OCI-LY1 (cell line): ENCODE data around the gene INHA.

Experiments
- H2AFZ ChIP-seq: fragments of 200-600 bp; sonication (generic), shearing (Covaris generic); 2 replicates; pipeline ENCODE4 v1.6.0; 2014; ENCODE audit warnings: antibody characterized with exemption, mild to moderate bottlenecking, low read length
- H3F3A ChIP-seq: fragments of 200-600 bp; sonication (generic), shearing (Covaris generic); 2 replicates; pipeline ENCODE4 v1.6.0; 2014; ENCODE audit warnings: mild to moderate bottlenecking, antibody characterized with exemption, low read length, moderate library complexity; ENCODE audit not compliant: insufficient read depth
- H3K27ac ChIP-seq: fragments of 200-600 bp; sonication (generic); 2 replicates; pipeline ENCODE4 v1.5.1; 2014; ENCODE audit warnings: low read length, mixed run types, mild to moderate bottlenecking, low read depth; ENCODE audit not compliant: poor library complexity, severe bottlenecking
- H3K27me3 ChIP-seq: fragments of 200-600 bp; sonication (generic); 2 replicates; pipeline ENCODE4 v1.6.0; 2014; ENCODE audit warnings: antibody characterized with exemption, mild to moderate bottlenecking, low read length, moderate library complexity; ENCODE audit not compliant: insufficient read depth
- H3K36me3 ChIP-seq: fragments of 200-600 bp; sonication (generic); 2 replicates; pipeline ENCODE4 v1.6.1; 2014; ENCODE audit warnings: mild to moderate bottlenecking, antibody characterized with exemption, low read length, moderate library complexity, mixed read lengths; ENCODE audit not compliant: insufficient read depth
- H3K4me1 ChIP-seq: fragments of 200-600 bp; sonication (generic); 2 replicates; pipeline ENCODE4 v1.5.1; 2014; ENCODE audit warnings: mild to moderate bottlenecking, low read length, moderate library complexity; ENCODE audit not compliant: insufficient read depth, severe bottlenecking
- H3K4me2 ChIP-seq: fragments of 200-600 bp; sonication (generic), shearing (Covaris generic); 2 replicates; pipeline ENCODE4 v1.6.1; 2014; ENCODE audit warnings: low read length
- H3K4me3 ChIP-seq: fragments of 200-600 bp; sonication (generic); 2 replicates; pipeline ENCODE4 v1.5.1; 2014; ENCODE audit warnings: low read length, low read depth, mild to moderate bottlenecking, mixed read lengths; ENCODE audit not compliant: poor library complexity, severe bottlenecking
- H3K79me2 ChIP-seq: fragments of 200-600 bp; shearing (Covaris generic); 2 replicates; pipeline ENCODE4 v1.6.1; 2016; ENCODE audit warnings: mixed run types, low read length, mixed read lengths; ENCODE audit not compliant: insufficient read depth
- H3K9ac ChIP-seq: fragments of 200-600 bp; sonication (generic), shearing (Covaris generic); 2 replicates; pipeline ENCODE4 v1.6.1; 2014; ENCODE audit warnings: mild to moderate bottlenecking, low read length, mixed read lengths
- H3K9me2 ChIP-seq: fragments of 200-600 bp; sonication (generic), shearing (Covaris generic); 2 replicates; pipeline ENCODE4 v1.6.1; 2014; ENCODE audit warnings: low read depth, mild to moderate bottlenecking, low read length, mixed read lengths
- H3K9me3 ChIP-seq: fragments of 200-600 bp; shearing (Covaris generic); 2 replicates; pipeline ENCODE4 v1.6.1; 2014; ENCODE audit warnings: low read length, mixed read lengths
- H4K20me1 ChIP-seq: fragments of 200-600 bp; sonication (generic), shearing (Covaris generic); 2 replicates; pipeline ENCODE4 v1.6.0; 2016; ENCODE audit warnings: mild to moderate bottlenecking, low read length; ENCODE audit not compliant: insufficient read depth
- CTCF ChIP-seq: fragments of 200-600 bp; sonication (generic), shearing (Covaris generic); IDR thresholded peaks from 2 replicates; pipeline ENCODE4 v1.5.1; 2017; ENCODE audit warnings: mild to moderate bottlenecking, antibody characterized with exemption, low read length, moderate library complexity, mixed read lengths
- EZH2 ChIP-seq: fragments of 200-600 bp; sonication (generic), shearing (Covaris generic); IDR thresholded peaks from 2 replicates; pipeline ENCODE4 v1.8.0; 2017; ENCODE audit warnings: borderline replicate concordance, mixed run types, mild to moderate bottlenecking, antibody characterized with exemption, low read length, moderate library complexity, mixed read lengths

INHA gene

GRCh38 chr2:219527472-219527871 is 44.6 kb upstream of the INHA start:
- Histone ChIP-seq H4K20me1 (no peaks in the 10 kb centered on the region), H3K9ac (no peak overlapping the region), H3K4me2 (no peak overlapping the region), H3F3A (no peaks in the 10 kb centered on the region), H3K36me3 (no peaks in the 10 kb centered on the region), H3K4me3 (no peak overlapping the region), H3K9me3 (no peaks in the 10 kb centered on the region), H3K4me1 (no peaks in the 10 kb centered on the region), H3K9me2 (no peaks in the 10 kb centered on the region), H3K27ac (no peak overlapping the region), H3K27me3 (peaks cover 6% of the 10 kb centered on the region; the same call in 1 of the 2 replicates), H2AFZ (no peak overlapping the region), H3K79me2 (no peaks in the 10 kb centered on the region)
- no peak for TF ChIP-seq CTCF
- no peak for TF ChIP-seq EZH2

- Histone ChIP-seq H4K20me1 (no peaks in the 10 kb centered on the region), H3K27ac (no peak overlapping the region), H3K9ac (no peak overlapping the region), H3K4me2 (no peak overlapping the region), H3K36me3 (no peaks in the 10 kb centered on the region), H3K4me3 (no peak overlapping the region), H3F3A (no peaks in the 10 kb centered on the region), H3K4me1 (no peaks in the 10 kb centered on the region), H3K27me3 (peaks cover 7% of the 10 kb centered on the region; the same call in 1 of the 2 replicates), H2AFZ (no peak overlapping the region), H3K9me2 (no peaks in the 10 kb centered on the region), H3K9me3 (no peaks in the 10 kb centered on the region), H3K79me2 (no peaks in the 10 kb centered on the region)
- TF ChIP-seq CTCF (peak; percentile 89), EZH2 (no peak)
Observed at GRCh38 chr2:219530048-219530963, 41.8 kb upstream of the INHA start.

- Histone ChIP-seq H3K36me3 (no peaks in the 10 kb centered on the region), H4K20me1 (no peaks in the 10 kb centered on the region), H3K27me3 (peaks cover 7% of the 10 kb centered on the region), H3K9me3 (no peaks in the 10 kb centered on the region), H3K4me1 (no peaks in the 10 kb centered on the region), H3K9ac (no peak overlapping the region), H3K79me2 (no peaks in the 10 kb centered on the region), H2AFZ (no peak overlapping the region), H3K27ac (no peak overlapping the region), H3K4me2 (no peak overlapping the region), H3F3A (no peaks in the 10 kb centered on the region), H3K4me3 (no peak overlapping the region), H3K9me2 (no peaks in the 10 kb centered on the region)
- TF ChIP-seq CTCF (no peak), EZH2 (no peak)
Observed at GRCh38 chr2:219531639-219532377, 40.3 kb upstream of the INHA start.
